COLO829 (cell line): Measurements from ENCODE around the gene LSAMP.
A peak's percentile ranks its signal among the peaks of the same experiment; 100 is the strongest.
"Not testable (repeated sequence)": the region's sequence is repeated elsewhere in the genome, so short reads cannot be mapped to it uniquely, and the experiment has no call there.

Experiments
- DNase-seq: peaks from one replicate; pipeline ENCODE4 v3.0.0; 2012; ENCODE audit warnings: low spot score

LSAMP gene

DNA sequence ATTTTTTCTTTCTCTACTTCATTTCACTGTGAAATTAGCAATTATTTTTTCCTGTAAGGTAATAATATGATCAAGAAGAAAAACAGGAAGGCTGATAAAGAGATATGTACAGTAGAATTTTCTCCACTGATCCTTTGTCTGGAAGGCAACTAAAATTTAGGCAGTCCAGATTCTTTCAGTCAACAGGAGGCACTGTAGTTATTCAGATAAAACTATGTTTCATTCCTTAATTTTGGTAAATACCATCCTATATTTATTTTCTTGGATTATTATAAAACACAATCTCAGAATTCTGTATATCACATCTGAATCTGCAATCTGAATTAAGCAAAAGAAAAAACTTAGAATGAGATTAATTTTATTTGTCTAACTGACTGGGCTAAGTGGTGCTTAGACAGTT lies 343.2 kb downstream of the LSAMP start:
- DNase-seq, result peak; percentile 22

GRCh38 chr3:116097226-116097625 lies 348.1 kb downstream of the LSAMP start:
- no peak for DNase-seq

GRCh38 chr3:116096631-116097030 lies 348.7 kb downstream of the LSAMP start:
- no peak for DNase-seq

DNA sequence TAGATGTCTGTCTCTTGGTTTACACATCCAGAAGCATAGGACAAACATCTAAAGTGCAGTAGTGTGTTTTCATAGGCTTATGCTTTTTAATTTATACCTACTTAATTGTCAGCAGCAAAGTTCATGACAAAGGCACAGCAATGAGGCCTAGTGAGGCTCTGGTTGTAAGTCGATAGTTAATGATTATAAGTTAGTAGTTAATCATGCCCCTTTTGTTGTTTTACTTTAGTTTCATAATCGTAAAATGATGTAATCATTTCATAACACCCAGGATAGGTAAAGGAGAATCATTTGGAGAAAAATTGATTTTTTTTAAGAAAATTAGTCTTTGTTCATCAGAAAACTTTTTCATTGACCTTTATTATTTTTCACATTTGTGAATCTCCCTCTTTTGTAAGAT lies 351.9 kb downstream of the LSAMP start:
- DNase-seq, result no peak

- peak; percentile 60 for DNase-seq
These were observed 357.9 kb downstream of the LSAMP start for GRCh38 chr3:116087426-116087825.

DNA sequence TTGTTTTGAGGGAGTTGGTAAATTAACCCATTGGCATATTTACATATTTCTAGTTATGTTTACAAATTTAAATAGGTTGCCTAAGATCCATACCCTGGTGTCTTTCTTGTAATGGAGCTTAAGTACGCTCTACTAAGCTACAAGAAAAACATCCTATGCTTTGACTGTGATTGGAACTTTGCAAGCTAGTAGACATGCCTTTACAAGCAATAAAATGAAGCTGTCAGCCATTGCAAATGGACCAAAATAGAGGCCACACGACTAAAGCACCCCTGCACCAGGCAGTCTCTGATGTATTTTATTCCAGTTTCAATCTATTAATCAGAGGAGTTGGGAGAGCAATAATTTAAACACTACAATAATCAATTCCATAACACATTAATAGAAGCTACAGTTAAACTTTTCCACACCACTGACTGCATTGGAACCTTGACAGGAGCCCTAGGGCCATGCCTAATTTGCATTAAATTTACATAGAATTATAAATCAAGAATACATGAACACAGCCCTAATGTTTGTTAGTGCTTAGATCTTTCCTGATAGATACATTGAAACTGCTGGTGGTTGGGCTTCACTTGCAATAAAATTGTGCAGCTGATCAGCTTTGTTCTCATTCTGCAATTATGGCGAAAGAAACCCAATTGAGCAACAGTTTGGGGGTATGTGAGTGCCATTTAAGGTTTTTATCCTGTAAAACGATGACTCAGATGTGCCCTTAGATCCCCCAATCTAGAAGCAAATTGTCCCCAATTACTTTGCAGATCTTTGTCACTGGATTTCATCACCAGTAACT lies 360.1 kb downstream of the LSAMP start:
- no peak for DNase-seq

- DNase-seq, result peak; percentile 63
These were observed 361.6 kb downstream of the LSAMP start for GRCh38 chr3:116083683-116084082.

GRCh38 chr3:116078561-116078960 lies 366.7 kb downstream of the LSAMP start:
- DNase-seq, result no peak

DNA sequence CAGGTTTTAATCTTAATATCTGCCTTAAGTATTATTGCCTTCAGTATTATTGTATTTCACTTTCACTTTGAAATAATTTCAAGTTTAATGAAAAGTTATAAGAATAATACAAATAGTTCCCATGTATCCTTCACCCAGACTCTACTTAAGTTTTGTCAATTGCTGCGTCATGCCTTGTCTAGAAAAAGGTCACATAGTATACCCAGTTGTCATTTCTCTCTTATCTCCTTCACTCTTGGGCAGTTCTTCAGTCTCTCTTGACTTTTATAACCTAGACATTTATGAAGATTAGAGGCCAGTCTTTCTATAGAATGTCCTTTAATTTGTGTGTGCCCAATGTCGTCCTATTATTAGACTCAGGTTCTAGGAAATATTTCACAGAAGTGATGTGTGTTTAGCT lies 367.7 kb downstream of the LSAMP start:
- DNase-seq, result no peak

GRCh38 chr3:116077059-116077458 lies 368.2 kb downstream of the LSAMP start:
- DNase-seq, result no peak

DNA sequence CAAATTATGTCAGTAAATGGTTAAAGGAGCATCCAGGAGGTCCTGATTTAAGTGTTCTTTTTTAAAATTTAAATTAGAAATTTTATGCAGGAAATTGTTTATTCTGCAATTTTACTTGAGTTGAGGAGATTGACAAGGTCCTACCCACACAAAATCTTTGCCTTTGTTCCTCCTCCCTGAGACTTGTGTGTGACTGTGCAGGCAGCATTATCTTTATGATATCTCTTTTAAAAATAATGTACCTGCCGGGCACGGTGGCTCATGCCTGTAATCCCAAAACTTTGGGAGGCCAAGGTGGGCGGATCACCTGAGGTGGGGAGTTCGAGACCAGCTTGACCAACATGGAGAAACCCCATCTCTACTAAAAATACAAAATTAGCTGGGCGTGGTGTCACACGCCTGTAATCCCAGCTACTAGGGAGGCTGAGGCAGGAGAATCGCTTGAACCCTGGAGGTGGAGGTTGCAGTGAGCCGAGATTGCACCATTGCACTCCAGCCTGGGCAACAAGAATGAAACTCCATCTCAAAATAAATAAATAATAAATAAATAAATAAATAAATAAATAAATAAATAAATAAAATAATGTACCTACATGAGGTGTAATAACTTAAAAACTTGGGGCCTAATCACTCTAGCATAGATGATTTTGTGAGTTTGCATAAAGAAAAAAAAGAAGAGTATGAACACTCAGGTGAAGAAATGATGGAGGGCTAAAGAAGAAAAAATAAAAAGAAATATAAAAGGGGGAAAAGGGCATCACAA lies 374.6 kb downstream of the LSAMP start:
- not testable (repeated sequence) for DNase-seq

GRCh38 chr3:116070061-116070460 lies 375.2 kb downstream of the LSAMP start:
- DNase-seq, result no peak

DNA sequence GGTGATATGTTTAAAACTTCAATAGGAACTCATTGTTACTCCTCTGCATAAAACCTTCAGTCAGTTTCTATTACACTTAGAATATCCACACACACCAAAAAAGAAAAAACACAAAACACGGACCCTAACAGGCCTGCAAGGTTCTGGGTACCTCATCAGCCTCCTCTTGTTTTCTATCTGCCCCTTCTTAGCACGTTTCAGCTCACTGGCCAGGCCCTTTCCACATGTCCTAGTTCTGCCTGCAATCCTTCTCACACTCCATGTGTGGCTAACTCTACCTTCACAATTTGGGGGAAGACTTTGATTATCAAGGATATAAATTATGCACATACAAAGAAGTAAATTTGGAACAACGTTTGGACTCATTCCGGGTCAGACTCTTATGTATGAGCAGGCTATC lies 376.3 kb downstream of the LSAMP start:
- DNase-seq, result no peak

DNA sequence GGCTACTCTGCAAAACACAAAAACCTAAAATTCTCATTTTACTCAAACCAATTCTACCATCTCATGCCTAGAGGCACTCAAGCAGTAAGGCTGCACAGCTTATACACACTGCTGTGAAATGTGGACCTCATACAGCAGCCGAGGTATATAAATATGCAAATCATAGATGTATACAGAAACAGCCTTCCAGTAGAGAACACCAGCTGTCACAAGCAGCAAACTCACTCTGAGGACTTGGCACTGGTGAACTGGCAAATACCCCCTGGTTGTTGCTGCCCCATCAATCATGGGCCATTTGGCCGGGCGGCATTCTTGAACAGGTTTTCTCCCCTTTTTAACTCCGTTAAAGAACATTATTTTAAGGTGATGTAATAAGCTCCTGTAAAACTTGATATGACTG lies 378.0 kb downstream of the LSAMP start:
- no peak for DNase-seq

DNA sequence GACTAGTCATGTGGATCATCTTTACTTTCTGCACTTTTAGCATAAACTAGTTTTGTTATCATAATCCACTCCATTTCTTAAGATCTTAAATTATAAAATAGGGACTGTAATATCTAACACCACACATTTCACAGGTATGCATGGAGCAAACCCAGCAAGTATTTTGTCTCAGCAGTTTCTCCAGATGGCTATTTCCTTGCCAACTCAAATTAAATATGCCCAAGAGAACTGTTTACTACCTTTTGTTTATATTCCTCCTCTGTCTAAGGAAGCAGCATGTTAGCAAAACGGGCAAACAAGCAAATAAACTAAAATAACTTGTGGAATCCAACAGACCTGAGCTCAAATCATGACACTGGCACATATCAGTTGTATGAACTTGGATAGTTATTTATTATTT lies 379.8 kb downstream of the LSAMP start:
- no peak for DNase-seq

DNA sequence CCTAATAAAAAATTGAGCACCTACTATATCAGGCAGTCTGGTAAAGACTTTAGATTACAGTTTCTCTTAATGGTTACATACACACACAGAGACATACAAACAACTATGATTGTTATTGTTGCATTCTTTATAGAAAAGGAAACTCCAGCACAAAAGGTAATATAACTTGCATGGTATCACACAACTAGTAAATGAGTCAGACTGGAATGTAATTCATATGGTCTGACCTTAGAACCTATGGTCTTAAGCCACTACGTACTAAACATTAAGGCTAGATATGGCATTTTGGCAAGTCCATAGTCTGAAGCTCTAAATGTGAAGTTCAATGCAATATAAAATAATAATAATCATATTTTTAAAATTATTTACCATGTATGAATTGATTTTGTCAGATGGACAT lies 380.6 kb downstream of the LSAMP start:
- no peak for DNase-seq

GRCh38 chr3:116059421-116060096 lies 385.7 kb downstream of the LSAMP start:
- peak; percentile 91 for DNase-seq

GRCh38 chr3:116058844-116059243 lies 386.4 kb downstream of the LSAMP start:
- DNase-seq, result no peak

GRCh38 chr3:116057400-116058006 lies 387.8 kb downstream of the LSAMP start:
- DNase-seq, result no peak

DNA sequence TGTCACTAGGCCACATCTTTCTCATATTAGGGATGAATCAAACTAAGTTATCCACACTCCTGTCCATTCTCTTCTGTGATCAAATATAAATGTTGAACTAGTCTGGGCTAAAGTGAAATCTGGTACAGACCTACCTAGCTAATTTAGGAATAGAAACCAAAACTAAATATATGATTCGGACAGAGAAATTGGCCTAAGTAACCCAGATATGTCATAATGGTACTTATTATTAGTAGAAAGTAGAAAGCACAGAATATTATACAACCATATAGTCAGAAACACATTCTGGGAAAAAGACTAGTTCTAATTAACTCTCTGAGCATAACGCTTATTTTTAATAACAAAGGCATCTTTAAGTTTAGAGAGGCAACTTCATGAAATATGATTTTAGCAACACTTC lies 389.0 kb downstream of the LSAMP start:
- DNase-seq, result no peak

DNA sequence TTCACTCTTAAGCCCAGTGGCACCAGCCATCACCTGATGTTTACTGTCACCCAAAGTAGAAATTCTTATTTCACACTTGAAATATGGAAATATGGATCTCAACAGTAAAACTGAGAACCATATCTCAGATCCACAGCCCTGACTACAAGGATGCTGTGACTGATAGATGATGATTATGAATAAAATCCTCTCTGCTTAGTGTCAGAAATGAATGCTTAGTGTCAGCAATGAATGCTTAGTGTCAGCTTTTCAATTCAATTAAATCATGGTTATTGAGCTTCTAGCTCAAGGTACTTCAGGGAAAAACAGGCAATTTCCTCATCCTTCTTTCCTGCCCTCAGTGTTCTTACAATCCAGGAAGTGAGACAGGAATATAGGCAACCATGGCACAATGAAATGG lies 392.3 kb downstream of the LSAMP start:
- DNase-seq, result no peak

GRCh38 chr3:116052602-116053001 lies 392.7 kb downstream of the LSAMP start:
- no peak for DNase-seq

- no peak for DNase-seq
These were observed 393.7 kb downstream of the LSAMP start for GRCh38 chr3:116051586-116051985.
